HG02610 (cell line): ENCODE measurements around the gene ADGRV1.
"Not testable (repeated sequence)": the region's sequence is repeated elsewhere in the genome, so short reads cannot be mapped to it uniquely, and the experiment has no call there.

Experiments used
- ATAC-seq: cut with Tn5 transposase; IDR thresholded peaks from one replicate; pipeline ENCODE4 v1.9.1; 2021; ENCODE audit warnings: mild to moderate bottlenecking, moderate library complexity; ENCODE audit not compliant: unreplicated experiment

The ADGRV1 gene

GRCh38 chr5:91018712-91019371 lies 460.2 kb downstream of the ADGRV1 start:
- ATAC-seq: no peak

GRCh38 chr5:91020065-91020800 lies 461.6 kb downstream of the ADGRV1 start:
- ATAC-seq: no peak

GRCh38 chr5:91022518-91022917 lies 463.9 kb downstream of the ADGRV1 start:
- no peak for ATAC-seq

- no peak for ATAC-seq
These were observed 465.6 kb downstream of the ADGRV1 start for GRCh38 chr5:91024206-91024605.

GRCh38 chr5:91024727-91025126 lies 466.1 kb downstream of the ADGRV1 start:
- ATAC-seq: no peak

GRCh38 chr5:91025449-91025848 lies 466.9 kb downstream of the ADGRV1 start:
- no peak for ATAC-seq

GRCh38 chr5:91025956-91026355 lies 467.4 kb downstream of the ADGRV1 start:
- ATAC-seq: no peak

DNA sequence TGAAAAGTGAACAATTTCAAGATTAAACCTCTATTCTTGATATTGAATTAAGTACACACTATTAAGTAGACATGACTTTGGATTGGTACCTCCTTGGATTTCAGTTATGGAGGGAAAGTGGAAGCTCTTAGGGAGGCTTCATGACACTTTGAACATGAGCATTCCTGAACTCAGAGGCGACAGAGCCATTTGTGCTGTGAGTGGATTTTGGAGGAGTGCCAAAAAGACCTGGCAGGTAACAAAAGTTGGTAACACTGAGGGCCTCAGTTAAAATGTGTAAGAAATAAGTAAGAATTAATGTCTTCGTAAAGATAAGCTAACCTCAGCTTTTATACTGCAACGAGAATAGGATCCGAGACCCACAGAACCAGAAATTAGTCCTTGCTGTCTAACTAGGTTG lies 467.9 kb downstream of the ADGRV1 start:
- ATAC-seq: no peak

GRCh38 chr5:91027405-91028139 lies 469.0 kb downstream of the ADGRV1 start:
- ATAC-seq: no peak

GRCh38 chr5:91028499-91028956 lies 469.9 kb downstream of the ADGRV1 start:
- ATAC-seq: no peak

GRCh38 chr5:91030521-91031401 lies 472.2 kb downstream of the ADGRV1 start:
- no peak for ATAC-seq

- no peak for ATAC-seq
These were observed 472.8 kb downstream of the ADGRV1 start for GRCh38 chr5:91031402-91031752.

GRCh38 chr5:91032125-91032524 lies 473.5 kb downstream of the ADGRV1 start:
- ATAC-seq: no peak

DNA sequence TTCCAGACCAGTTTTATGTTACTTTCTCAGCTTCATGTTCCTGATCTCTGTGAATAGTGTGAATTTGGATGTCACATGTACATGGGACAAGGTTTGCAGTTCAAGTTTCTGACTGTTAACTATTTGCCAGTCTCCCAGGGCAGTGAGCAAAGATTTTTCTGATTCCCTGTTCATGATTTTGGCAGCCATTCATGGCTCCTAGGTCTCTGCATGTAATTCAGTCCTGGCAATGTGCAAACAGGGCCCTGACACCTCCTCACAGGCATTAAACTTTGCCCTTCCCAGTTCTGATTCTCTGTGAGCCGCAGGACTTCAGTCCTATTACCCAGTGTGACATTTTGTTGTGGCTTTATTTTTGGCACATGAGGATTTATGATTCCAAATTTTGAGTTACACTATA lies 474.8 kb downstream of the ADGRV1 start:
- ATAC-seq: no peak

GRCh38 chr5:91038180-91038808 lies 479.7 kb downstream of the ADGRV1 start:
- ATAC-seq: no peak

DNA sequence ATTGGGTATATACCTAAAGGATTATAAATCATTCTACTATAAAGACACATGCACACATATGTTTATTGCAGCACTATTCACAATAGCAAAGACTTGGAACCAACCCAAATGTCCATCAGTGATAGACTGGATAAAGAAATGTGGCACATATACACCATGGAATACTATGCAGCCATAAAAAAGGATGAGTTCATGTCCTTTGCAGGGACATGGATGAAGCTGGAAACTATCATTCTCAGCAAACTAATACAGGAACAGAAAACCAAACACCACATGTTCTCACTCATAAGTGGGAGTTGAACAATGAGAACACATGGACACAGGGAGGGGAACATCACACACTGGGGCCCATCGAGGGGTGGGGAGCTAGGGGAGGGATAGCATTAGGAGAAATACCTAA lies 482.5 kb downstream of the ADGRV1 start:
- ATAC-seq: not testable (repeated sequence)

DNA sequence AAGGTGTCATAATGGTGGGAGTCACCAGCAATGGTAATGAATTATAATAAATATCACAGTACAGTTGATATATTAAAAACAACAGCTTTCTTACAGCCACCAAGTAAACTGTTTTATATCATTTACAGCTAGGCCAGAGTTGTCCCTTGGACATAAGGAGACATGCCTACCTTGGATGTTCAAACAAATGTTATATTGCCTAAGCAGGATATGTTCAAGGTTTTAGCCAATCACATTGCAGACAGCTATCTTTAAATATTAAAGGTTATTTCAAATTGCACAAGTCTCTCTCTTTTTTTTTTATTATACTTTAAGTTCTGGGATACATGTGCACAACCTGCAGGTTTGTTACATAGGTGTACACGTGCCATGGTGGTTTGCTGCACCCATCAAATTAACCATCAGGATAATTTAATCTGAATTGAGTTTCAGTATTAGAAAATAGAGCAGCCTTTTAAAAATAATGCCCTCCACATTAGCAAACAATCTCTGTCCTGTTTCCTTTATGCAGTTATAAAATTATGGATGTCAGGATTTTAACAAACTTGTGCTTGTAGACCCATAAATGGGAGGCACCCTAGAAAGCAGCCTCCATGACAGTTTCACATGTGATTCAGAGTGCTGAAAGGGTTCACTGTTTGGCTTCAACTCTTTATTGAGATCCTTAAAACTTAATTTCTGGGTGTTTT lies 483.8 kb downstream of the ADGRV1 start:
- ATAC-seq: no peak

DNA sequence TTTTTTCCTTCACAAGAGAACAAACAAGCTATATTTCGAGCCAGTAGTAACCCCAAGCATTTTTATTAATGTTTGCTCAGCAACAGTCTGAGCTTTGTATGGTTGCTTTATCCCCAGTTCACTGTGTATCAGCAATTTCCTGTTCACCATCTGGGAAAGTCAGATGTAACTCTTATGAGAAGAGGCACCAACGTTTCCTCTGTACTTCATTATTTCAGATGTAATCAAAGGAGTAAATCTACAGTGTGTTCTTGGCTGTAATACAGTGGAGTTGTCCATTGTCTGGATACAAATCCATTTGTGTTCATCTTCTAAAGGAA lies 484.3 kb downstream of the ADGRV1 start:
- ATAC-seq: no peak

GRCh38 chr5:91048073-91048472 lies 489.5 kb downstream of the ADGRV1 start:
- no peak for ATAC-seq

DNA sequence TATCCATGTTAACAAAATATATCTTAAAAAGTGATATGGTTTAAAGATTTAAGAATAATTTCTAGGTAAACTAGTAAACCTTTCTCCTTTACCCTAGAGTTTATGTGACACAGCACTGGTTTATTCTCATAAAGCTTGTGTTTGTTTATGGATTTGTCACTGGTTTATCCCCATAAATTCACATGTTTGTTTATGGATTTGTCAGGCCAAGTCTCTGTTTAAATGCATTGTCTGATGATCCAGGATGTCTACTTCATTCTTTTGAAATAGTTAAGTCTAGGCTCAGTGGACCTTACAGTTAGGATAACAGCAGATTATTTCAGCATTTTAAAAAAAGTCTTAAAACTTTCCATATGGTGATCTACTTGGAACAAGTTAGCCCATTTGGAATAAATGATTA lies 490.5 kb downstream of the ADGRV1 start:
- ATAC-seq: no peak
